GM19463 (cell line): Measurements from ENCODE around the gene GLRX2.
"Not testable (repeated sequence)": the region's sequence is repeated elsewhere in the genome, so short reads cannot be mapped to it uniquely, and the experiment has no call there.

ENCODE experiments used
- ATAC-seq: cut with Tn5 transposase; IDR thresholded peaks from one replicate; pipeline ENCODE4 v1.9.1; 2021; ENCODE audit warnings: mild to moderate bottlenecking, moderate library complexity; ENCODE audit not compliant: unreplicated experiment

The GLRX2 gene

GRCh38 chr1:193066606-193067005 lies 38.6 kb downstream of the GLRX2 start:
- no peak for ATAC-seq

GRCh38 chr1:193065954-193066353 lies 39.3 kb downstream of the GLRX2 start:
- ATAC-seq: no peak

GRCh38 chr1:193062698-193063463 lies 42.3 kb downstream of the GLRX2 start:
- no peak for ATAC-seq

GRCh38 chr1:193060938-193061337 lies 44.3 kb downstream of the GLRX2 start:
- ATAC-seq: no peak

- no peak for ATAC-seq
Measured at GRCh38 chr1:193060406-193060805, 44.8 kb downstream of the GLRX2 start.

- ATAC-seq: no peak
Measured at GRCh38 chr1:193060115-193060403, 45.2 kb downstream of the GLRX2 start.

- peak; percentile 90 for ATAC-seq
Measured at GRCh38 chr1:193059282-193060114, 45.7 kb downstream of the GLRX2 start, which contains the start of the genes RO60 and UCHL5. TSS of gene RO60 (plus strand) at chr1:193059612. CDS start at chr1:193069055, 9,443 bp downstream. TSS of gene UCHL5 (minus strand) at chr1:193059360. CDS start at chr1:193059260, 100 bp downstream.

GRCh38 chr1:193058529-193059281 lies 46.5 kb downstream of the GLRX2 start:
- peak; percentile 34 for ATAC-seq

GRCh38 chr1:193054169-193054675 lies 51.0 kb downstream of the GLRX2 start:
- no peak for ATAC-seq

GRCh38 chr1:193048913-193049312 lies 56.3 kb downstream of the GLRX2 start:
- ATAC-seq: not testable (repeated sequence)
